GM12891 (cell line): ENCODE data around the gene USP17L10. TPM values are rescaled to one million over a fixed set of nuclear protein-coding genes. Genes with fewer than 3 reads are reported as not detected.
"Not testable (repeated sequence)": the region's sequence is repeated elsewhere in the genome, so short reads cannot be mapped to it uniquely, and the experiment has no call there.

Experiments used
- DNase-seq: peaks from one replicate; pipeline ENCODE4 v3.0.0; 2011; ENCODE audit warnings: low spot score; ENCODE audit not compliant: insufficient read length
- FAIRE-seq: peaks from 2 replicates; lab custom pipeline; 2011; peaks lifted over from hg19 to GRCh38; lab: Jason Lieb, UNC
- polyA plus RNA-seq: library from polyadenylated mRNA; unstranded; fragments of >200 nt; gene quantifications from one replicate; pipeline ENCODE4 v1.2.1, GENCODE V29; 2012; ENCODE audit warnings: low read depth, missing spikeins, inconsistent platforms; ENCODE audit not compliant: missing spikeins

The USP17L10 gene
- not detected for polyA plus RNA-seq

- FAIRE-seq, DNase-seq: not testable (repeated sequence)
Observed at GRCh38 chr4:9210357-9210756, at the start of gene USP17L10. USP17L10 (plus strand) TSS chr4:9210657; CDS start chr4:9210657, 0 bp downstream.

DNA sequence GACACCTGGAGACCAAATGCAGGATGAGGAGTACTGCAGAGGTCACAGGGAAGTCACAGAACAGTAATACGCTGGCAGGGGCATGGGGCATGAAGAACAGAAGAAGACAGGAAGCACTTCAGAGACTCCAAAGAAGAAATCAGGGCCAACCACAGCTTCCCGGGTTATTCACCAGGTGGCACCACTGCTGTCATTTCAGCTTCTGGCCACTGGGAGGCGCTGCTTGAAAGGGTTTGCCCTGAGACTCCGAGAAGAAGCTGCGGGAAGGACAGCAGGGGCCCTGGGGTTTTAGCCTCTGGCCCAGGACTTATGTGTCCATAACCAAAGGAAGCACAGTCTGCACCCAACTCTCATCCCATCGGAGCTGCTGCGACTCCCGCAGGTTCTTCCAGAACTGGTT is 44.5 kb upstream of the USP17L10 start:
- not testable (repeated sequence) for FAIRE-seq, DNase-seq

DNA sequence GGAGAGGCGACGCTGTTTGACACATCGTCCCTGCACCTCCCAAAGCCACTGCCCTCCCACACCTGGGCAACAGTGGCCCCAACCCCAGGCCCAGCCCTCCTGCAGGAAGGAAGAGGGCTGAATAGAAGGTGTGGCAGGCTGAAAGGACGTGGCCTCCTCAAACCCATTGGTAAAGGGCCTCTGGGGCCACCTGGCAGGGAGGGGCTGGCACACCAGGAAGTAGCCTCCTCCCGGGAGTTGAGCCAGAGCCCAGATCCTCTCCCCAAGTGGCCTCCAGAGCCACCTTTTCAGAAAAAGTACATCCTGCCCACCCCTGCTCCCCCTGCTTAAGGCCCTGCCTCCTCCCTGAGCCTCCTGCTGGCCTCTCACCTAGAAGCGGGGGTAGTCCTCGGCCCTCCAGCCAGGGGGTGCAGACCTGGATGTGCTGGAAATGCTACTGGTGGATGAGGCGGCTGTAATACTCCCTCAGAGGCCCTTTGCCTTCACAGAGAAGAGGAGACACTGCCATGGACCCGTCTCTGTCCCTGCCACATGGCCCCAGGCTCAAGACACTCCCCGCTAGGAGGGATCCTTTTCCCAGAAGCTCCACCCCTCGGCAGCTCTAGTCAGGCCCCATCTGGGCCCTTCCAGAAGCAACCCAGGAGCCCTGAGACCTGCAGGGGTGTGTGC is 40.5 kb upstream of the USP17L10 start, which contains the start of gene FAM90A26:
Gene FAM90A26 (plus strand): TSS at position 619 of the 669 bp plus-strand sequence. CDS start 2,764 bp downstream, outside the sequence.
- not testable (repeated sequence) for FAIRE-seq

DNA sequence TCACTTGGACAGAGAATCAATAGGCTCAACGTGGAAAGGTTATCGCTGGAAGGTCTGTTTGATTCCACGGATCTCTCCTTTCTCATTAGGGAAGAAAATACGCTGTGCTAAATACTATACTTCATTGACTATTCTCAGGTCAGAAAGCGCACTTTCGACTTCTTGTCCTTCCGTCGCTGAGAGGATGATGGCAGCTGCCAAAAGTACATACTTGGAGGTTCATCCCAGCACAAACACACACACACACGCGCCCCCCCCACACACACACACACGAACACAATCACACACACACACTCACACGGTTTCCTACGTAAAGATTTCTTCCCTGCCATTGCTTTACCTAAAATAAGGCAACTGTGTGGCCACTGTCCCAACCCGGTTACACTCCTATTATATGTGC is 4.2 kb downstream of the USP17L10 start:
- FAIRE-seq, result not testable (repeated sequence)

More for the DNA sequence above, 40.5 kb upstream of the USP17L10 start, which contains the start of gene FAM90A26:
- not testable (repeated sequence) for DNase-seq

GRCh38 chr4:9215105-9215504 is 4.6 kb downstream of the USP17L10 start, which contains the start of gene USP17L11:
USP17L11 (plus strand) TSS chr4:9215405; CDS start chr4:9215405, 0 bp downstream.
- FAIRE-seq, DNase-seq: not testable (repeated sequence)

More for the DNA sequence above, 4.2 kb downstream of the USP17L10 start:
- DNase-seq, result not testable (repeated sequence)

- FAIRE-seq, result not testable (repeated sequence)
Observed at GRCh38 chr4:9219852-9220251, 9.4 kb downstream of the USP17L10 start, which contains the start of gene USP17L12. USP17L12 (plus strand) TSS chr4:9220152; CDS start chr4:9220152, 0 bp downstream.

DNA sequence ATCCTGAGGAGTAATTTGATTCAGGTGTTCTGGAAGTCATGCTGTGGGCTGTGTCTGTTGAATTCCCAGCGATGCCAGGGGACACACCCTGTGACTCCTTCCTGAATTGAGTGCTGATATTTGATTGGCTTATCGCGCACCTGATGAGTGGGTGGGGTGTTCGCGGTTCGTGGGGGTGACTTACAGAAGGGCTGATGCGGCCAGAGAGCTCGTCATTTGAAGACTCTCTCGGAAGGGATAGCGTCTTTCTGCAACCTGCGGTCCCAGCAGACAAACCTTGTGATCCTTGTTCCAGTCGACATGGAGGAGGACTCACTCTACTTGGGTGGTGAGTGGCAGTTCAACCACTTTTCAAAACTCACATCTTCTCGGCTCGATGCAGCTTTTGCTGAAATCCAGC is 14.1 kb downstream of the USP17L10 start, which contains the start of gene USP17L13:
Gene USP17L13 (plus strand): TSS at position 301 of the 400 bp plus-strand sequence. CDS start 0 bp downstream, at position 301.
- FAIRE-seq, DNase-seq: not testable (repeated sequence)

More at GRCh38 chr4:9219852-9220251, 9.4 kb downstream of the USP17L10 start, which contains the start of gene USP17L12:
- not testable (repeated sequence) for DNase-seq

DNA sequence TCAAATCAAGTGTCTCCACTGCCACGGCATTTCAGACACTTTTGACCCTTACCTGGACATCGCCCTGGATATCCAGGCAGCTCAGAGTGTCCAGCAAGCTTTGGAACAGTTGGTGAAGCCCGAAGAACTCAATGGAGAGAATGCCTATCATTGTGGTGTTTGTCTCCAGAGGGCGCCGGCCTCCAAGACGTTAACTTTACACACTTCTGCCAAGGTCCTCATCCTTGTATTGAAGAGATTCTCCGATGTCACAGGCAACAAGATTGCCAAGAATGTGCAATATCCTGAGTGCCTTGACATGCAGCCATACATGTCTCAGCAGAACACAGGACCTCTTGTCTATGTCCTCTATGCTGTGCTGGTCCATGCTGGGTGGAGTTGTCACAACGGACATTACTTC is 19.8 kb downstream of the USP17L10 start:
- not testable (repeated sequence) for DNase-seq, FAIRE-seq

GRCh38 chr4:9234085-9234484 is 23.6 kb downstream of the USP17L10 start, which contains the start of gene USP17L15:
USP17L15 (plus strand) TSS chr4:9234385; CDS start chr4:9234385, 0 bp downstream.
- FAIRE-seq, DNase-seq: not testable (repeated sequence)

DNA sequence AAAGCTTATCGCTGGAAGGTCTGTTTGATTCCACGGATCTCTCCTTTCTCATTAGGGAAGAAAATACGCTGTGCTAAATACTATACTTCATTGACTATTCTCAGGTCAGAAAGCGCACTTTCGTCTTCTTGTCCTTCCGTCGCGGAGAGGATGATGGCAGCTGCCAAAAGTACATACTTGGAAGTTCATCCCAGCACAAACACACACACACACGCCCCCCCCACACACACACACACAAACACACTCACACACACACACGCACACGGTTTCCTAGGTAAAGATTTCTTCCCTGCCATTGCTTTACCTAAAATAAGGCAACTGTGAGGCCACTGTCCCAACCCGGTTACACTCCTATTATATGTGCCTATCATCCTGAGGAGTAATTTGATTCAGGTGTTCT is 28.0 kb downstream of the USP17L10 start:
- DNase-seq, FAIRE-seq: not testable (repeated sequence)

DNA sequence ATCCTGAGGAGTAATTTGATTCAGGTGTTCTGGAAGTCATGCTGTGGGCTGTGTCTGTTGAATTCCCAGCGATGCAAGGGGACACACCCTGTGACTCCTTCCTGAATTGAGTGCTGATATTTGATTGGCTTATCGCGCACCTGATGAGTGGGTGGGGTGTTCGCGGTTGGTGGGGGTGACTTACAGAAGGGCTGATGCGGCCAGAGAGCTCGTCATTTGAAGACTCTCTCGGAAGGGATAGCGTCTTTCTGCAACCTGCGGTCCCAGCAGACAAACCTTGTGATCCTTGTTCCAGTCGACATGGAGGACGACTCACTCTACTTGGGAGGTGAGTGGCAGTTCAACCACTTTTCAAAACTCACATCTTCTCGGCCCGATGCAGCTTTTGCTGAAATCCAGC is 33.1 kb downstream of the USP17L10 start, which contains the start of gene USP17L17:
Gene USP17L17 (plus strand): TSS at position 301 of the 400 bp plus-strand sequence. CDS start 0 bp downstream, at position 301.
- FAIRE-seq, DNase-seq: not testable (repeated sequence)

DNA sequence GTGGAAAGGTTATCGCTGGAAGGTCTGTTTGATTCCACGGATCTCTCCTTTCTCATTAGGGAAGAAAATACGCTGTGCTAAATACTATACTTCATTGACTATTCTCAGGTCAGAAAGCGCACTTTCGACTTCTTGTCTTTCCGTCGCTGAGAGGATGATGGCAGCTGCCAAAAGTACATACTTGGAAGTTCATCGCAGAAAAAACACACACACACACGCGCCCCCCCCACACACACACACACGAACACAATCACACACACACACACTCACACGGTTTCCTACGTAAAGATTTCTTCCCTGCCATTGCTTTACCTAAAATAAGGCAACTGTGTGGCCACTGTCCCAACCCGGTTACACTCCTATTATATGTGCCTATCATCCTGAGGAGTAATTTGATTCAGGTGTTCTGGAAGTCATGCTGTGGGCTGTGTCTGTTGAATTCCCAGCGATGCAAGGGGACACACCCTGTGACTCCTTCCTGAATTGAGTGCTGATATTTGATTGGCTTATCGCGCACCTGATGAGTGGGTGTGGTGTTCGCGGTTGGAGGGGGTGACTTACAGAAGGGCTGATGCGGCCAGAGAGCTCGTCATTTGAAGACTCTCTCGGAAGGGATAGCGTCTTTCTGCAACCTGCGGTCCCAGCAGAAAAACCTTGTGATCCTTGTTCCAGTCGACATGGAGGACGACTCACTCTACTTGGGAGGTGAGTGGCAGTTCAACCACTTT is 37.7 kb downstream of the USP17L10 start, which contains the start of gene USP17L18:
Gene USP17L18 (plus strand): TSS at position 678 of the 728 bp plus-strand sequence. CDS start 0 bp downstream, at position 678.
- FAIRE-seq, DNase-seq: not testable (repeated sequence)

GRCh38 chr4:9253078-9253477 is 42.6 kb downstream of the USP17L10 start, which contains the start of gene USP17L19:
USP17L19 (plus strand) TSS chr4:9253378; CDS start chr4:9253378, 0 bp downstream.
- FAIRE-seq, DNase-seq: not testable (repeated sequence)

DNA sequence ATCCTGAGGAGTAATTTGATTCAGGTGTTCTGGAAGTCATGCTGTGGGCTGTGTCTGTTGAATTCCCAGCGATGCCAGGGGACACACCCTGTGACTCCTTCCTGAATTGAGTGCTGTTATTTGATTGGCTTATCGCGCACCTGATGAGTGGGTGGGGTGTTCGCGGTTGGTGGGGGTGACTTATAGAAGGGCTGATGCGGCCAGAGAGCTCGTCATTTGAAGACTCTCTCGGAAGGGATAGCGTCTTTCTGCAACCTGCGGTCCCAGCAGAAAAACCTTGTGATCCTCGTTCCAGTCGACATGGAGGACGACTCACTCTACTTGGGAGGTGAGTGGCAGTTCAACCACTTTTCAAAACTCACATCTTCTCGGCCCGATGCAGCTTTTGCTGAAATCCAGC is 47.4 kb downstream of the USP17L10 start, which contains the start of gene USP17L20:
Gene USP17L20 (plus strand): TSS at position 301 of the 400 bp plus-strand sequence. CDS start 0 bp downstream, at position 301.
- FAIRE-seq, DNase-seq: not testable (repeated sequence)
